ENCODE measurements around the gene MRPL34.
A peak's percentile ranks its signal among the peaks of the same experiment; 100 is the strongest.

GRCh38 chr19:17289489-17289888 lies 16.2 kb upstream of the MRPL34 start:
- TF ChIP-seq CTCF (IDR thresholded peaks at IDR 0.05) (peak in 3 of 4 experiments; percentile 7 to 33 (median 19)), POLR2AphosphoS5 (IDR thresholded peaks at IDR 0.05) (no peak)
